UCSD-AML1 (cell line): ENCODE data around the gene TIA1.
A peak's percentile ranks its signal among the peaks of the same experiment; 100 is the strongest.
"Not testable (repeated sequence)": the region's sequence is repeated elsewhere in the genome, so short reads cannot be mapped to it uniquely, and the experiment has no call there.

Experiments
- DNase-seq: peaks from one replicate; lab custom pipeline; 2025; ENCODE audit not compliant: unreplicated experiment; lab: John Stamatoyannopoulos, UW

Gene TIA1

GRCh38 chr2:70223305-70223704, 25.1 kb downstream of the TIA1 start:
- DNase-seq, result not testable (repeated sequence)

- DNase-seq, result no peak
Observed at GRCh38 chr2:70214953-70215549, 33.4 kb downstream of the TIA1 start.

- no peak for DNase-seq
Observed at GRCh38 chr2:70214365-70214764, 34.1 kb downstream of the TIA1 start.

DNA sequence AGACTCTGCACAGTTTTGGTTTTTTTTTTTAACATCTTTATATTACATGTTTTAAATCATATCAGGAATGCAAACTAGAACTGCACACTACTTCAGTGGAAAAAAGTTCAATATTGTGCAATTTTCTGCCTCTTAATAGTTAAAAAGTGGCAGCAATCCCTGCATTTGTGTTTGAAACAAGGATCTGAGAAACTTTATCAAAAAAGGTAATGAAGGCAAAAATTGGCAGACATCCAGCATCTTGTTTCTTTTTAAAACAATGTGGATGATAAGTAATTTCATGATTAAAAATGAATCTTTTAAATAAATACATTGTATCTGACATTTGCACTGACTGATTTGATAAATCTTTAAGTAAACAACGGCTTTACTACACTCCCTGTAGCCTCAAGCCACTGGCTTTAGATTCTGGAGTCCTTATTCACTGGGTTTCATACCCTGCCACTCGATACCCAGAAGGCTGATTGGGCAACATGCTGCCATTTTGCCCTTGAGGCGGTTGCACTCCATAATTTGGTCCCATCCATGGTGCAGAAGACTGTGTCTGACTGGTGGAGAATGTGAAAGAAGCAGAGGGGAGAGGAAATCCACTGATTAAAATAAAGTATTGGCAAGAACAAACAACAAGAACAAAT, 36.0 kb downstream of the TIA1 start:
- no peak for DNase-seq

GRCh38 chr2:70211595-70211994, 36.8 kb downstream of the TIA1 start:
- no peak for DNase-seq

- DNase-seq, result no peak
Observed at GRCh38 chr2:70204452-70204851, 44.0 kb downstream of the TIA1 start.

GRCh38 chr2:70203086-70203485, 45.3 kb downstream of the TIA1 start:
- DNase-seq, result no peak

- no peak for DNase-seq
Observed at GRCh38 chr2:70202236-70202806, 46.1 kb downstream of the TIA1 start.

- no peak for DNase-seq
Observed at GRCh38 chr2:70201831-70202230, 46.6 kb downstream of the TIA1 start.

DNA sequence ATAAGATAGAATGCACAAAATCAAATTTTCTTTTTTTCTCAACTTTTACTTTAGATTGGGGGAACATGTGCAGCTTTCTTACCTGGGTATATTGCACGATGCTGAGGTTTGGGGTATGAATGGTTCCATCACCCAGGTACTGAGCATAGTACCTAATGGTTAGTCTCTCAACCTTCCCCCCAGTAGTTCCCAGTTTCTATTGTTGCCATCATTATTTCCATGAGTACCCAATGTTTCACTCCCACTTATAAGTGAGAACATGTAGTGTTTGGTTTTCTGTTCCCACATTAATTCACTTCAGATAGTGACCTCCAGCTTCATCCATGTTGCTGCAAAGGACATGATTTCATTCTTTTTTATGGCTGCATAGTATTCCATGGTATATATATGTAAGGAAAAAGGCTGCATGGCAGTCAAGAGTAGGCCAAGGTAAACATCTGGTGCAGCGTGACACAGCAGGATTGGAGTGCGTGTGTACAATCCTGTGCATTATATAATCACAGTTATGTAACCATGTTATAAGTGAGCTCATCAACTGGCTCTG, 47.1 kb downstream of the TIA1 start:
- DNase-seq, result no peak

DNA sequence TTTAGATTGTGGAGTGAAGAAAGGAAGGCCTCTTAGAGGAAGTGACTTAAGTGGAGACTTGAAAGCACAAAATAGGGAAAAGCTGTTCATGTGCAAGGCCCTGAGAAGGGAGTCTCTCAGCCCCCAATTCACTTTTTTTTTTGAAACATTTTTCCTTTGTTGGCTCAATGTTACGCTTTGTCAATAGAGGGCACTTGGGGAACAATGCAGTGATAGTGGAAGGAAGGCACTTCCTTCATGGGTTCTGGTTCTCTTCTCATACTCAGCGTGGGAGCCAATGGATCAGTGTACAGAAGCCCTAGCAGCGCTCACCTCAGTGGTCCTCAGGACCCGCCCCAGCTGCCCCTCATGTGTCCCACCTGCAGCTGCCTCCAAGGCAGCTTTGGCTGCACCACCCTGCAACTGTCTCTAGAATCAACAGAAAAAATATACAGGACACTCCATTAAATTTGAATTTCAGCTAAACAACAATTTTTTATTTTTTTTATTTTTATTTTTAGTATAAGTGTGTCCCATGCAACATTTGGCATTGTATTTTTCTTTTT, 49.0 kb downstream of the TIA1 start:
- no peak for DNase-seq

- no peak for DNase-seq
Observed at GRCh38 chr2:70192516-70192915, 55.9 kb downstream of the TIA1 start.

DNA sequence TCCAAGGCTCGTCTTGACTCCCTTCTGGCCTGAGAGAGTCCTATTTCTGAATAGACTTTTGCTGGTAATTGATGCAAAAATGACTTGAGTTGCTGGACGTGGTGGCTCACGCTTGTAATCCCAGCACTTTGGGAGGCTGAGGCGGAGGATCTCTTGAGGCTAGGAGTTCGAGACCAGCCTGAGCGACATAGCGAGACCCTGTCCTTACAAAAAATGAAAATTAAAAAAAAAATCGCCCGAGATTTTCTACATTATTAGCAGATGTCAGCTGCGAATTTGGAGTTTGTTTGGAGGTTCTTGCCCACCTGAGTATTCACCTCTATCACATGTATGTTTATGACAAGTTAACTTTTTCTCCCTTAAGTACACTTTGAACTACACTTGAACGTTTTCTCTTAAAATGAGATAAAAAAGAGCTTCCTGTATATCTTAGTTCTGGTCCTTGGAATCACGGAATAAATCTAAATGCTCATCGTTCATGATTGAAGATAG, 57.1 kb downstream of the TIA1 start:
- DNase-seq, result no peak

DNA sequence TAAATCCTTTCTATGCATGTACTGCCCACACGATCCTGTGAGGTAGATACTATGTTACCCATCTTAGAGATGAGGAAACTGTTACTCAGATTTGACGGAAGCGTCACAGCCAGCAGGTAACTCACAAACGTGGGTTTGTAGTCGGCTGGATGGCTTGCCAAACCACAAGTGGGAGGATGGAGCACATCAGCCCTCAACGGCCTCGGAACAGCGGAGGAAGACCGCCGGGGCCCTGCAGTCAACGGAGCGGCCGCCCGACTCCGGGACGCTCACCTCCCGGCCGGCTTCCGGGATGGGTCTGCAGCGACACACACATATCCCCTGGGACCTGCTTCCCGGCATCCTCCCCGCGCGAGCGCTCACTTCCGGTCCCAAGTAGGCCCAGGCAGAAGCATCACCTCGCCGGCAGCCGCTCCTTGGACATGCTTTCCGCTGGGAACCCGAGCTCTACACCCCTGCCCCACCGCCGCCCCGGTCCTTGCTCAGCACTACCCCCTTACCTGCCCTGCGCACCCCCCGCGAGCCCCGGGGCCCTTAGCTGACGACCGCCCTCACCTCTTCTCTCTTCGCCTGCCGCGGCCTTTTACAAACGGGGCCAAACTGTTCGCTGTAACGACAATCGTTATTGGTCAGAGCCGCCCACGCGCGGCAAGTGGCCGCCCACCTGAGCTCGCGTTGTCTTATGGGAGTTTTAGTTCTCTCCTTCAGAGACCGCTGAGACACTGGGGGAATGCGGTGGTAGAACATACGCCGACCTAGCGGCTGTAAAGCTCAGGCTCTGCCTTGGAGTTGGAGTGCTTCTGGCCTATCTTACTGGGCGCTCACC, 57.8 kb downstream of the TIA1 start, which contains the start of gene C2orf42:
Gene C2orf42 (minus strand): TSS at position 602 of the 826 bp plus-strand sequence. CDS start 9,034 bp downstream, outside the sequence.
- DNase-seq, result peak; percentile 94

- no peak for DNase-seq
Observed at GRCh38 chr2:70188460-70188859, 60.0 kb downstream of the TIA1 start.

- DNase-seq, result not testable (repeated sequence)
Observed at GRCh38 chr2:70187170-70187569, 61.3 kb downstream of the TIA1 start.

DNA sequence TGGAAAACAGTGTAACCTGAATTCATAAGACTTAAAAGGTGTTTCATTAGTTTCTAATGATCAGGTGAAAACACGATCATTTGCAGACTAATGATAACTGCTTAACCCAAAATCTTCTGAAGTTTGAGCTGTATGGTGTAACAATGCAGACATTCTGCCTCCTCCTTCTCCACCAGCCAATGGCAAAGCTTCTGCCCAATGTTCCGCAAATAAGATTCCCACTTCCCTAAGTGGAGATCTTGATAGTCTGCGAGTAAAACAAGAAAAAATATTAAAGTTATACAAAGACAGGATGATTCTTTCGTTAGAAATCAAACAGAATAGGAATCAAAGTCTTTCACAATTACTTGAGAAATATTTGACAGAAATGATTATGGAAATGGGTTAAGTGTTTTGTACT, 65.7 kb downstream of the TIA1 start:
- no peak for DNase-seq

- no peak for DNase-seq
Observed at GRCh38 chr2:70181363-70181956, 67.0 kb downstream of the TIA1 start.

DNA sequence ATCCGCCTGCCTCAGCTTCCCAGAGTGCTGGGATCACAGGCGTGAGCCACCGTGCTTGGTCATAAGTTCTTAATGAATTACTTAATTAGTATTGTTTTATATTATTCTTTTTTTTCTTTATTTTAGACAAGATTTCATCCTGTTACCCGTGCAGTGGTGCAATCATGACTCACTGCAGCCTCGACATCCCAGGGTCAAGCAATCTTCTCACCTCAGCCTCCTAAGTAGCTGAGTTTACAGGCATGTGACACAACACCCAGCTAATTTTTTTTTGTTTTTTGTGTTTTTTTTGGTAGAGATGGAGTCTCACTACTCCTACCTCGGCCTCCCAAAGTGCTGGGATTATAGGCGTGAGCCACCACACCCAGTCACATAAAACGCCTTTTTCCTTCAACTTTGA, 74.9 kb downstream of the TIA1 start:
- DNase-seq, result no peak

- not testable (repeated sequence) for DNase-seq
Observed at GRCh38 chr2:70169654-70170245, 78.7 kb downstream of the TIA1 start.
